Activated naive CD4-positive, alpha-beta T cell treated with anti-CD3 and anti-CD28 coated beads, Interleukin-2, amount 10 ng/mL, durations not matched to agents 7 days and 5 days (primary cell): ENCODE results near the gene EIF1.
A peak's percentile ranks its signal among the peaks of the same experiment; 100 is the strongest.
"Not testable (repeated sequence)": the region's sequence is repeated elsewhere in the genome, so short reads cannot be mapped to it uniquely, and the experiment has no call there.

Experiments used
- CTCF ChIA-PET: fragments of 350-600 bp; sonication (Branson Sonifier 250); formaldehyde crosslinking; loops from one replicate; lab custom pipeline; 2021; ENCODE audit warnings: antibody characterized with exemption; lab: Charles Lee
- DNase-seq: peaks from one replicate; pipeline ENCODE4 v3.0.0-alpha.2; 2020
- H3K27ac Mint-ChIP-seq: one replicate; pipeline ENCODE4 v1.8.0; 2021; ENCODE audit warnings: mild to moderate bottlenecking, moderate library complexity, mixed read lengths
- H3K27me3 Mint-ChIP-seq: one replicate; pipeline ENCODE4 v1.8.0; 2021; ENCODE audit warnings: mild to moderate bottlenecking, mixed read lengths
- H3K36me3 Mint-ChIP-seq: one replicate; pipeline ENCODE4 v1.8.0; 2021; ENCODE audit warnings: mixed read lengths
- H3K4me1 Mint-ChIP-seq: one replicate; pipeline ENCODE4 v1.8.0; 2021; ENCODE audit warnings: mixed read lengths
- H3K4me3 Mint-ChIP-seq: one replicate; pipeline ENCODE4 v1.8.0; 2021; ENCODE audit warnings: mild to moderate bottlenecking, moderate library complexity, mixed read lengths
- H3K9me3 Mint-ChIP-seq: one replicate; pipeline ENCODE4 v1.8.0; 2021; ENCODE audit warnings: mixed read lengths

The EIF1 gene

GRCh38 chr17:41678411-41678906 lies 10.2 kb upstream of the EIF1 start:
- H3K27ac Mint-ChIP-seq, result peak overlapping the region; percentile 98
- peaks cover 6% of the 10 kb centered on the region for H3K27me3 Mint-ChIP-seq
- peaks cover 11% of the 10 kb centered on the region for H3K36me3 Mint-ChIP-seq
- H3K4me1 Mint-ChIP-seq, result peaks cover 68% of the 10 kb centered on the region
- CTCF ChIA-PET, result interaction anchor here (1.2 to 6.0 kb wide), 6 partner anchors 12 to 130 kb away, joined by 3 to 111 read pairs (median 14); partner anchors contain the start of gene EIF1
- no peak for DNase-seq
- H3K9me3 Mint-ChIP-seq, result peaks cover 2% of the 10 kb centered on the region
- H3K4me3 Mint-ChIP-seq, result peak overlapping the region; percentile 86

- H3K4me3 Mint-ChIP-seq, result peak overlapping the region; percentile 86
- H3K36me3 Mint-ChIP-seq, result peaks cover 11% of the 10 kb centered on the region
- H3K4me1 Mint-ChIP-seq, result peaks cover 64% of the 10 kb centered on the region
- H3K9me3 Mint-ChIP-seq, result peaks cover 2% of the 10 kb centered on the region
- peaks cover 13% of the 10 kb centered on the region for H3K27me3 Mint-ChIP-seq
- CTCF ChIA-PET, result interaction anchor here (1.2 to 6.0 kb wide), 6 partner anchors 11 to 130 kb away, joined by 3 to 111 read pairs (median 14); partner anchors contain the start of gene EIF1
- H3K27ac Mint-ChIP-seq, result peak overlapping the region; percentile 98
- DNase-seq, result peak; percentile 85
These were observed 9.6 kb upstream of the EIF1 start for GRCh38 chr17:41678907-41679739.

- Mint-ChIP-seq H3K27ac (peak overlapping the region; percentile 98), H3K4me1 (peaks cover 62% of the 10 kb centered on the region), H3K36me3 (peaks cover 10% of the 10 kb centered on the region), H3K9me3 (peaks cover 2% of the 10 kb centered on the region), H3K27me3 (peaks cover 15% of the 10 kb centered on the region), H3K4me3 (peak overlapping the region; percentile 86)
- CTCF ChIA-PET, result interaction anchor here (1.2 to 6.0 kb wide), 5 partner anchors 10 to 131 kb away, joined by 4 to 111 read pairs (median 19); partner anchors contain the start of gene EIF1
- DNase-seq, result no peak
These were observed 8.8 kb upstream of the EIF1 start for GRCh38 chr17:41679740-41680425.

GRCh38 chr17:41680426-41681040 lies 8.2 kb upstream of the EIF1 start:
- Mint-ChIP-seq H3K4me3 (no peak overlapping the region), H3K27ac (peak overlapping the region; percentile 75), H3K36me3 (peaks cover 10% of the 10 kb centered on the region), H3K9me3 (peaks cover 2% of the 10 kb centered on the region), H3K27me3 (peaks cover 15% of the 10 kb centered on the region), H3K4me1 (peaks cover 59% of the 10 kb centered on the region)
- DNase-seq, result no peak
- CTCF ChIA-PET, result interaction anchor here (2.4 to 6.0 kb wide), 4 partner anchors 10 to 132 kb away, joined by 9 to 111 read pairs (median 46); partner anchors contain the start of gene EIF1

GRCh38 chr17:41681776-41682175 lies 6.9 kb upstream of the EIF1 start:
- CTCF ChIA-PET, result interaction anchor here (0.8 to 4.6 kb wide), 2 partner anchors 8 to 16 kb away, joined by 3 to 72 read pairs; partner anchors contain the start of gene EIF1
- H3K36me3 Mint-ChIP-seq, result peaks cover 6% of the 10 kb centered on the region
- H3K4me3 Mint-ChIP-seq, result no peak overlapping the region
- H3K4me1 Mint-ChIP-seq, result peaks cover 49% of the 10 kb centered on the region
- H3K9me3 Mint-ChIP-seq, result peaks cover 2% of the 10 kb centered on the region
- no peak for DNase-seq
- peaks cover 15% of the 10 kb centered on the region for H3K27me3 Mint-ChIP-seq
- H3K27ac Mint-ChIP-seq, result peak overlapping the region; percentile 5

GRCh38 chr17:41682631-41683030 lies 6.1 kb upstream of the EIF1 start:
- CTCF ChIA-PET, result interaction anchor here (1.1 to 1.3 kb wide), 2 partner anchors 13 to 15 kb away, joined by 3 read pairs; no protein-coding TSS in a partner anchor

GRCh38 chr17:41683441-41684007 lies 5.2 kb upstream of the EIF1 start:
- Mint-ChIP-seq H3K36me3 (peaks cover 4% of the 10 kb centered on the region), H3K4me3 (no peak overlapping the region), H3K4me1 (peaks cover 43% of the 10 kb centered on the region), H3K27ac (no peak overlapping the region), H3K9me3 (no peaks in the 10 kb centered on the region), H3K27me3 (peaks cover 17% of the 10 kb centered on the region)
- CTCF ChIA-PET, result interaction anchor here (1.3 kb wide), 1 partner anchor 16 kb away, joined by 3 read pairs; no protein-coding TSS in a partner anchor
- no peak for DNase-seq

More at GRCh38 chr17:41682631-41683030, 6.1 kb upstream of the EIF1 start:
- peaks cover 2% of the 10 kb centered on the region for H3K9me3 Mint-ChIP-seq
- H3K27ac Mint-ChIP-seq, result no peak overlapping the region
- H3K27me3 Mint-ChIP-seq, result peaks cover 15% of the 10 kb centered on the region
- no peak overlapping the region for H3K4me3 Mint-ChIP-seq
- peaks cover 6% of the 10 kb centered on the region for H3K36me3 Mint-ChIP-seq
- peaks cover 46% of the 10 kb centered on the region for H3K4me1 Mint-ChIP-seq
- no peak for DNase-seq

GRCh38 chr17:41684035-41684434 lies 4.7 kb upstream of the EIF1 start:
- no peak for DNase-seq
- peaks cover 38% of the 10 kb centered on the region for H3K4me1 Mint-ChIP-seq
- H3K4me3 Mint-ChIP-seq, result no peak overlapping the region
- H3K27me3 Mint-ChIP-seq, result peaks cover 22% of the 10 kb centered on the region
- peaks cover 2% of the 10 kb centered on the region for H3K36me3 Mint-ChIP-seq
- H3K9me3 Mint-ChIP-seq, result no peaks in the 10 kb centered on the region
- H3K27ac Mint-ChIP-seq, result no peak overlapping the region
- CTCF ChIA-PET, result interaction anchor here (1.1 to 1.3 kb wide), 2 partner anchors 16 kb away, joined by 3 to 5 read pairs; no protein-coding TSS in a partner anchor

GRCh38 chr17:41685753-41686152 lies 2.9 kb upstream of the EIF1 start:
- peaks cover 24% of the 10 kb centered on the region for H3K27me3 Mint-ChIP-seq
- DNase-seq, CTCF ChIA-PET, H3K4me3 Mint-ChIP-seq, H3K9me3 Mint-ChIP-seq: not testable (repeated sequence)
- H3K27ac Mint-ChIP-seq, result peak overlapping the region; percentile 29
- peaks cover 30% of the 10 kb centered on the region for H3K4me1 Mint-ChIP-seq
- peaks cover 17% of the 10 kb centered on the region for H3K36me3 Mint-ChIP-seq

- Mint-ChIP-seq H3K4me3 (no peak overlapping the region), H3K27me3 (peaks cover 24% of the 10 kb centered on the region), H3K27ac (peak overlapping the region; percentile 29), H3K9me3 (no peaks in the 10 kb centered on the region), H3K4me1 (peaks cover 34% of the 10 kb centered on the region), H3K36me3 (peaks cover 22% of the 10 kb centered on the region)
- CTCF ChIA-PET, result no interaction called here
- no peak for DNase-seq
These were observed 2.4 kb upstream of the EIF1 start for GRCh38 chr17:41686281-41686680.

- DNase-seq, result peak; percentile 78
- CTCF ChIA-PET, result interaction anchor here (1.4 to 6.5 kb wide), 6 partner anchors 8 to 28 kb away, joined by 4 to 72 read pairs (median 22); no protein-coding TSS in a partner anchor
These were observed 651 bp upstream of the EIF1 start for GRCh38 chr17:41687828-41688640.

GRCh38 chr17:41689497-41690299 lies 1.0 kb downstream of the EIF1 start:
- peaks cover 9% of the 10 kb centered on the region for H3K27me3 Mint-ChIP-seq
- peak overlapping the region; percentile 100 for H3K27ac Mint-ChIP-seq
- DNase-seq, result peak; percentile 74
- peak overlapping the region; percentile 96 for H3K4me3 Mint-ChIP-seq
- H3K9me3 Mint-ChIP-seq, result no peaks in the 10 kb centered on the region
- H3K36me3 Mint-ChIP-seq, result peaks cover 50% of the 10 kb centered on the region
- CTCF ChIA-PET, result interaction anchor here (1.0 to 6.5 kb wide), 8 partner anchors 10 to 141 kb away, joined by 3 to 72 read pairs (median 12); no protein-coding TSS in a partner anchor
- peaks cover 39% of the 10 kb centered on the region for H3K4me1 Mint-ChIP-seq

More at GRCh38 chr17:41687828-41688640, 651 bp upstream of the EIF1 start:
- Mint-ChIP-seq H3K27ac (peak overlapping the region; percentile 100), H3K9me3 (no peaks in the 10 kb centered on the region), H3K36me3 (peaks cover 39% of the 10 kb centered on the region), H3K4me3 (peak overlapping the region; percentile 96), H3K27me3 (peaks cover 18% of the 10 kb centered on the region), H3K4me1 (peaks cover 39% of the 10 kb centered on the region)
